HG02610 (cell line): ENCODE data around the gene TBC1D3B.
A peak's percentile ranks its signal among the peaks of the same experiment; 100 is the strongest.
"Not testable (repeated sequence)": the region's sequence is repeated elsewhere in the genome, so short reads cannot be mapped to it uniquely, and the experiment has no call there.

Experiments
- ATAC-seq: cut with Tn5 transposase; IDR thresholded peaks from one replicate; pipeline ENCODE4 v1.9.1; 2021; ENCODE audit warnings: mild to moderate bottlenecking, moderate library complexity; ENCODE audit not compliant: unreplicated experiment

TBC1D3B gene

DNA sequence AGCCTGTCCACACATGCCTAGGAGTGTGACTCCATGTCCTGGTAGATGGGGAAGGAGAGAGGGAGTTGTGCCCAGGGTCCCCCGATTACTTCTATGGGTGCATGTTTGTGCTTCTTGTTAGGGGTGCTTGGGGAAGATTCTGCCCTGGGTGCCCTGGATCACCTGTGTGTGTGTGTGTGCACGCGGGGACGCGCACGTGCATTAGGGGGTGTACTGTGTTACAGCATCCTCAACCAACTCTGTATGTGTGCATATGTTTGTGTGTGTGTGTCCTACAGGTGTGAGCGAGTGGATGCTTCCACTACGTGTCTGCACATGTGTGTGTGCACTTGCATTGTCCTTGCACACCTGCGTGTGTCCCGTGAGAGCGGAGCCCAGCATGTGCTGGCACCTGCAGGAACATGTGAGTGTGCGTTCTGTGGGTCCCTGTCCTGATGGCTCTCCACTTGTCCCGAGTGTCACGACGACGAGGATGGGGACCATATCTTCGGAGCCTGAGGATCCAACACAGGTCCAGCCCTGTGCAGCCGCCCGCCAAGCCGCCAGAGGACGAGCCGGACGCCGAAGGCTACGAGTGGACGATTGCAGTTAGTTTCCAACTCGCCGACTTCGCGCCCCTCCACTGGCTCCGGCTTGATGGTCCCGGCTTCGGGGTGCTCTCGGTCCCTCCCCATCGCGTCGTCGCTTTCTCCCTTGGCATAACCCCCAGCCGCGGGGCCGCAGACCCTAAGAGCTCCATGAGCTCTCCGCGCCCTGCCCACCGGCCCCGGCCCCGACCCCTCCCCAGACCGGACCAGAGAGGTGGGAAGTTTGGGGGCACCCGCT lies 6.0 kb upstream of the TBC1D3B start:
- ATAC-seq: peak; percentile 1

GRCh38 chr17:36181446-36182175 lies 5.2 kb upstream of the TBC1D3B start:
- ATAC-seq: not testable (repeated sequence)

DNA sequence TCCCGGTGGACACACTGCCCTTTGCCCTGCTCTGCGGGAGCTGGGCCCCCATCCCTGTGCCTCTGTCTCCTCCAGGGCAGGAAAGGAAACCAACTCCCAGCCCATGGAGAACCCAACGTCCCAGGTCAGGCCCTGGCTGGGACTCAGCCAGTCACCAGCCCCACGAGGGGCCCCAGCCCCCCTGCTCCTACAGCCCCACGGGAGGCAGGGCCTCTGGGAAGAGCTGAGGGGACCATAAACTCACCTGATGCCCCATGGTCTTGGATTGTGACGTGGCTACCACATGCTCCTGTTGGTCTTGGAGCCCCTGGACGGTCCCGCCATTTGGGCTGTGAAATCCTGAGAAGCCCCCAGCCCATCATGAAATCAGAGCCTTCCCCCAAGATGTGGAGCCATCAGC lies 7.6 kb downstream of the TBC1D3B start:
- not testable (repeated sequence) for ATAC-seq

GRCh38 chr17:36153895-36154610 lies 22.4 kb downstream of the TBC1D3B start:
- no peak for ATAC-seq

- no peak for ATAC-seq
Measured at GRCh38 chr17:36152639-36153120, 23.8 kb downstream of the TBC1D3B start.

GRCh38 chr17:36151891-36152638 lies 24.4 kb downstream of the TBC1D3B start:
- no peak for ATAC-seq

GRCh38 chr17:36149296-36149820 lies 27.1 kb downstream of the TBC1D3B start:
- no peak for ATAC-seq

GRCh38 chr17:36148559-36149295 lies 27.7 kb downstream of the TBC1D3B start:
- peak; percentile 62 for ATAC-seq

DNA sequence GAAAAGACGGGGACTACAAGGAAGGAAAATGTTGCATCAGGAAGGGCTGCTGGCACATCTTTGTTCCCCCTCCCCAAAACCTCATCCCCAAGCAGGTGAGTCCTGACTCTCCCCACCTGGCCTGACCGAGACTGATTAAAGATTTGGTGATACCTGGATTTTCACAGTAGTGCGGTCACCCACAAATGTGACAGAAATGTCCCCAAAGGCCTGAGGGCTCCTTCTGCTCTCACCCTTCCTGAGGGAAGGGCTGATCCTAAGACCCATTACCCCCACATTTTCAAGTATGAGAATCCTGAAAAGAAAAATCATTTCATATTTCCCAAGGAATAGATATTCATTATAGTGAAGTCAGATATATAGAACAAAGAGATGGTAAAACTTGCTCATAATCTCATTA lies 28.8 kb downstream of the TBC1D3B start:
- no peak for ATAC-seq

DNA sequence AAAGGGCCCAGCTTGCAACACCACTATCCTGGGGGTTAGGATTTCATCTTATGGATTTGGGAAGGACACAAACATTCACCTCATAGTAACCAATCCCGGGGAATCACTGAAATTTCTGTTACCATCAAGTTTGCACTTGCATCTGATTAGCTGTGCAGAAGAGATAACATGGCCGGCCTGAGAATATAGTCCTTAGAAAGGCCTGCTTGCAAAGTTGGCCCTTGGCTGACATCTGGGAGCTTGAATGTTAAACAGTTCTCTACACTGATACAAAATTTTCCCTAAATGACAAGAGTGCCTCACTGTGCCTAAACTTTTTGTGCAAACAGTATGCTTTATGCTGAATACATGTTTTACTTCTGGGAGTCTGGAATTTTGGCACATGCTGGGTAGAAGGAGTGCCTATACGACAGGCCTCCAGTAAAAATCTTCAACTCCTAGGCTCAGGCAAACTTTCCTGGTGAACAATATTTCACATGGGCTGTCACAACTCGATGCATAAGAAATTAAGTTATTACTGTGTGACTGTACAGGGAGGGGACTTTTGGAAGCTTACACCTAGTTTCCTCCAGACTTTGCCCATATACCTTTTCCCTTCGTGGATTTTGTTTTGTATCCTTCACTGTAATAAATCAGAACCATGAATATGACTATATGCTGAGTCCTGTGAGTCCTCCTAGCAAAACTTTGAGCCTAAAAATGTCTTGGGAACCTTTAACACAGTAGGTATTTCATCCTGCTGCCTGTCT lies 31.3 kb downstream of the TBC1D3B start:
- ATAC-seq: no peak

DNA sequence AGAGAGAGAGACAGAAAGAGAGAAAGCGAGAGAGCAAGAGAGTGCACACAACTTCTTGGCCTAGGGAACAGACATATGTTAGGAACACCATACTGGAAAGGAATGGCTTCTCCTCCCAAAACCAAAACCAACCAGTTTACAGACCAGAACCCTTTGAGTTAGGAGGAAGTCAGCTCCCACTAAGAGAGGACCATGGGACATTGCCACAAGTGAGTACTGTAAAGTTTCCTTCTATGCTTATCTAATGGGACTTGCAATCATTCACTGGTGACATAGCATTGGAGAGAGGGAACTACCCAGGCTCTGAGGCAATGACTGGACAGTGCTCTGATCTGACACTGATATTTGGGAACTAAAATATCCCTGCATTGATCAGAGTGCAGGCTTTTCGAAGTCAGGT lies 32.4 kb downstream of the TBC1D3B start:
- ATAC-seq: no peak

- no peak for ATAC-seq
Measured at GRCh38 chr17:36142806-36143205, 33.6 kb downstream of the TBC1D3B start.

DNA sequence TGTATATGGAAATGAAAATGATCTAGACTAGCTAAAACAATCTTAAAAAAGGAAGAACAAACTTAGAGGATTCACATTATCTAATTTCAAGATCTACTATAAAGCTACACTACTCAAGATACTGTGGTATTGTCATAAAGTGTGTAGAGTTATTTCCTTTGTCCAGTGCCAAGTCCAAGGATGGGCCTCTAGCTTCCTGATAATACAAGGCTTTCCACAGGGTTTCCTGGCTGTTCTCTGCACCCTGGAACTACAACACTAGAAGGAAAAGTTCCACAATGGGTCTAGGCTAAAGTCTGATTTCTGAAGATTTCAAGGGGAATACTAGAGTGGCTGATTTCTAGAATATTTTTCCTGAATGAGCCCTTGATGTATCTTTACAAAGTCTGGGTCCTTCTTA lies 34.2 kb downstream of the TBC1D3B start:
- ATAC-seq: no peak

DNA sequence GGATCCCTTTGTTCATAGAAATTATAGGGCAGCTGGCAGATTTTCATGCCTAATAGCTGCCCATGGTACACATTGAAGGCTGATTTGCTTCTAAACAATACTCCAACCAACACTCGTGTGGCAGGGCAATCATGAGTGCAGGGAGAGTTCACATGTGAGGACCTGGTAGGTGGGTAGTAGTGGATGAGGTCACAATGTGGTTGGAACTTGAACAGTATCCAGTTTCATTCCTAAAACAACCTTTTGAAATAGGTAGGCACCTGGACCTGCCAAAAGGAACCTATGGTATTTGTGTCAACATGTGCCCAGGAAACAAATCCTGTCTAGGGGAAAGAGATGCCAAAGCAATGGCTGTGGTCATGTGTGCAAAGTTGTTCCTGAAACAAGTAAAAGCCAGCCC lies 40.0 kb downstream of the TBC1D3B start:
- ATAC-seq: no peak

GRCh38 chr17:36136036-36136435 lies 40.4 kb downstream of the TBC1D3B start:
- no peak for ATAC-seq

- ATAC-seq: no peak
Measured at GRCh38 chr17:36135465-36135864, 41.0 kb downstream of the TBC1D3B start.

- no peak for ATAC-seq
Measured at GRCh38 chr17:36133602-36134236, 42.7 kb downstream of the TBC1D3B start.

GRCh38 chr17:36132421-36132831 lies 44.0 kb downstream of the TBC1D3B start:
- ATAC-seq: no peak

- ATAC-seq: no peak
Measured at GRCh38 chr17:36131931-36132330, 44.5 kb downstream of the TBC1D3B start.
